GM23338 (cell line): ENCODE data around the gene NTF3.

Experiments used
- CREB1 ChIP-seq: fragments of 250-450 bp; sonication (Bioruptor Pico); IDR thresholded peaks from 2 replicates; pipeline ENCODE4 v1.5.0; 2020; ENCODE audit warnings: low read depth, mild to moderate bottlenecking, moderate library complexity
- ETS1 ChIP-seq: IDR thresholded peaks from 2 replicates; pipeline ENCODE4 v1.6.1; 2016; ENCODE audit warnings: antibody characterized with exemption
- EZH2 ChIP-seq: fragments of 200-600 bp; sonication (generic); IDR thresholded peaks from one replicate; pipeline ENCODE4 v1.8.0; 2017; ENCODE audit warnings: antibody characterized with exemption, mild to moderate bottlenecking, low read depth; ENCODE audit not compliant: unreplicated experiment
- EZH2phosphoT487 ChIP-seq: fragments of 200-600 bp; sonication (generic); IDR thresholded peaks from one replicate; pipeline ENCODE4 v1.8.1; 2018; ENCODE audit warnings: antibody characterized with exemption; ENCODE audit not compliant: unreplicated experiment
- JUNB ChIP-seq: IDR thresholded peaks from one replicate; pipeline ENCODE4 v1.6.1; 2016; ENCODE audit warnings: antibody characterized with exemption; ENCODE audit not compliant: unreplicated experiment
- NANOG ChIP-seq: IDR thresholded peaks from 2 replicates; pipeline ENCODE4 v1.6.1; 2016; ENCODE audit warnings: antibody characterized with exemption, borderline replicate concordance
- POLR2AphosphoS5 ChIP-seq: IDR thresholded peaks from 2 replicates; pipeline ENCODE4 v1.6.1; 2016; ENCODE audit warnings: antibody characterized with exemption, low read depth
- STAT1 ChIP-seq: IDR thresholded peaks from one replicate; pipeline ENCODE4 v1.6.1; 2016; ENCODE audit warnings: antibody characterized with exemption; ENCODE audit not compliant: unreplicated experiment
- ZNF114 ChIP-seq: fragments of 250-450 bp; sonication (Bioruptor Pico); IDR thresholded peaks from 2 replicates; pipeline ENCODE4 v1.5.0; 2020; ENCODE audit warnings: mild to moderate bottlenecking, moderate library complexity
- ZNF331 ChIP-seq: fragments of 250-450 bp; sonication (Bioruptor Pico); IDR thresholded peaks from 2 replicates; pipeline ENCODE4 v1.5.0; 2020; ENCODE audit warnings: low read depth, mild to moderate bottlenecking, moderate library complexity
- TF ChIP-seq, protein P1 (sequence below), 2 experiments: fragments of 200-600 bp in 1 of 2; sonication (generic) in 1 of 2; conservative IDR thresholded peaks; 2 replicates each; pipeline versions ENCODE4 v1.5.1 to v1.6.1; 2016 to 2017; ENCODE audit warnings: antibody characterized with exemption in 2 of 2, low read depth in 2 of 2, mild to moderate bottlenecking in 2 of 2, moderate library complexity in 1 of 2
- TF ChIP-seq, protein P2 (sequence below): IDR thresholded peaks from one replicate; pipeline ENCODE4 v1.6.1; 2018; ENCODE audit warnings: antibody characterized with exemption; ENCODE audit not compliant: unreplicated experiment

DNA sequence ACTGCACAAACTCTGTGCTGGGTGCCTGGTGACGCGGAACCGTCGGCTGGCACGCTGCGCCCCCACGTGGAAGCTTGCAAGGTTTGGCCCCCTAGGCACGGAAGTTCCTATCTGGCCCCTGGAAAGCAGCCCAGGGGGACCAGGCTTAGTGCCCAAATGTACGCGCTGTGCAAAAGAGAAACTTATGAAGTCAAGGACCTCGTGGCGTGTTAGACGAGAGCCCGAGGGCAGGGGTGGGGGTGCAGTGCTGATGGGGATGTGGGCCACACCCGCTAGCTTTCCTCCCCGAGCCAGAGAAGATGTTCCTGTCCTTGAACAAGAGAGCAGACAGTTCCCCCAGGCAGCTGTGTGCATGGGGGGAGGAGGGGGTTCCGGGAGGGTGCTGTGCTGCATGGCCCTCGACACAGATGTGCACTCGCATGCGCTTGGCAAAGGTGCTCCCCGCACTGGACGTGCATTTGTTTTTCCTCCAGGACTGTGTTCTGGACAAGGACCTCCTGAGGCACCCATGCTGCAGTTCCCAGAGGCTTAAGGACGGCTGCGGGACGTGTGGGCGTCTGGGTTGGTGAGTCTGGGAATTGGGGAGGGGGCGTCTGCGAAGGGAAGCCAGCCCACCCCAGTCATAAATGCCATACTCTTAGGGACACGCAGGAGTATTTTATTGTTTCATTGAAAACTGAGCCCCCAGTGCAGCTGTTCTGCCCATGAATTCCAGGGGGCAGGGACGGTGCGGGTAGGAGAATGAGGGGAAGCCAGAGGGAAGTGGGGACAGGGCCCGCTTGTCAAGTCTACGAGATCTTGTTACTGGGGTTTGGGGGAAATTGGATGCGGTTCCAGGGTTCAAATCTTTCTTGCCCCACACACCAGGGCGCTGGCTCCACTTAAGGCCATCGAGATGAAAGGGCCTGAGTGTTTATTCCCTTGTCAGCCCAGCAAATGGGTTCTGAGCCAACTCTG lies 80.0 kb downstream of the NTF3 start:
- TF ChIP-seq POLR2AphosphoS5: no peak
- TF ChIP-seq, protein P1, sequence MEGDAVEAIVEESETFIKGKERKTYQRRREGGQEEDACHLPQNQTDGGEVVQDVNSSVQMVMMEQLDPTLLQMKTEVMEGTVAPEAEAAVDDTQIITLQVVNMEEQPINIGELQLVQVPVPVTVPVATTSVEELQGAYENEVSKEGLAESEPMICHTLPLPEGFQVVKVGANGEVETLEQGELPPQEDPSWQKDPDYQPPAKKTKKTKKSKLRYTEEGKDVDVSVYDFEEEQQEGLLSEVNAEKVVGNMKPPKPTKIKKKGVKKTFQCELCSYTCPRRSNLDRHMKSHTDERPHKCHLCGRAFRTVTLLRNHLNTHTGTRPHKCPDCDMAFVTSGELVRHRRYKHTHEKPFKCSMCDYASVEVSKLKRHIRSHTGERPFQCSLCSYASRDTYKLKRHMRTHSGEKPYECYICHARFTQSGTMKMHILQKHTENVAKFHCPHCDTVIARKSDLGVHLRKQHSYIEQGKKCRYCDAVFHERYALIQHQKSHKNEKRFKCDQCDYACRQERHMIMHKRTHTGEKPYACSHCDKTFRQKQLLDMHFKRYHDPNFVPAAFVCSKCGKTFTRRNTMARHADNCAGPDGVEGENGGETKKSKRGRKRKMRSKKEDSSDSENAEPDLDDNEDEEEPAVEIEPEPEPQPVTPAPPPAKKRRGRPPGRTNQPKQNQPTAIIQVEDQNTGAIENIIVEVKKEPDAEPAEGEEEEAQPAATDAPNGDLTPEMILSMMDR (conservative IDR thresholded peaks at IDR 0.05; ENCODE audit: low read depth in 2 of 2): peak; percentile 80 to 83
- no peak for TF ChIP-seq EZH2
- no peak for TF ChIP-seq ZNF114 (CRISPR knock-in tag)
- TF ChIP-seq JUNB: no peak
- TF ChIP-seq ZNF331: no peak
- TF ChIP-seq EZH2phosphoT487: no peak
- TF ChIP-seq, protein P2, sequence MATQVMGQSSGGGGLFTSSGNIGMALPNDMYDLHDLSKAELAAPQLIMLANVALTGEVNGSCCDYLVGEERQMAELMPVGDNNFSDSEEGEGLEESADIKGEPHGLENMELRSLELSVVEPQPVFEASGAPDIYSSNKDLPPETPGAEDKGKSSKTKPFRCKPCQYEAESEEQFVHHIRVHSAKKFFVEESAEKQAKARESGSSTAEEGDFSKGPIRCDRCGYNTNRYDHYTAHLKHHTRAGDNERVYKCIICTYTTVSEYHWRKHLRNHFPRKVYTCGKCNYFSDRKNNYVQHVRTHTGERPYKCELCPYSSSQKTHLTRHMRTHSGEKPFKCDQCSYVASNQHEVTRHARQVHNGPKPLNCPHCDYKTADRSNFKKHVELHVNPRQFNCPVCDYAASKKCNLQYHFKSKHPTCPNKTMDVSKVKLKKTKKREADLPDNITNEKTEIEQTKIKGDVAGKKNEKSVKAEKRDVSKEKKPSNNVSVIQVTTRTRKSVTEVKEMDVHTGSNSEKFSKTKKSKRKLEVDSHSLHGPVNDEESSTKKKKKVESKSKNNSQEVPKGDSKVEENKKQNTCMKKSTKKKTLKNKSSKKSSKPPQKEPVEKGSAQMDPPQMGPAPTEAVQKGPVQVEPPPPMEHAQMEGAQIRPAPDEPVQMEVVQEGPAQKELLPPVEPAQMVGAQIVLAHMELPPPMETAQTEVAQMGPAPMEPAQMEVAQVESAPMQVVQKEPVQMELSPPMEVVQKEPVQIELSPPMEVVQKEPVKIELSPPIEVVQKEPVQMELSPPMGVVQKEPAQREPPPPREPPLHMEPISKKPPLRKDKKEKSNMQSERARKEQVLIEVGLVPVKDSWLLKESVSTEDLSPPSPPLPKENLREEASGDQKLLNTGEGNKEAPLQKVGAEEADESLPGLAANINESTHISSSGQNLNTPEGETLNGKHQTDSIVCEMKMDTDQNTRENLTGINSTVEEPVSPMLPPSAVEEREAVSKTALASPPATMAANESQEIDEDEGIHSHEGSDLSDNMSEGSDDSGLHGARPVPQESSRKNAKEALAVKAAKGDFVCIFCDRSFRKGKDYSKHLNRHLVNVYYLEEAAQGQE: no peak
- no peak for TF ChIP-seq CREB1 (CRISPR knock-in tag)
- TF ChIP-seq ETS1: no peak
- TF ChIP-seq STAT1: no peak
- TF ChIP-seq NANOG: no peak
